GM18511 (cell line): ENCODE results near the gene OLFM4.
"Not testable (repeated sequence)": the region's sequence is repeated elsewhere in the genome, so short reads cannot be mapped to it uniquely, and the experiment has no call there.

Experiments used
- ATAC-seq: cut with Tn5 transposase; IDR thresholded peaks from one replicate; pipeline ENCODE4 v1.9.1; 2021; ENCODE audit warnings: mild to moderate bottlenecking, moderate library complexity; ENCODE audit not compliant: unreplicated experiment

Gene OLFM4

GRCh38 chr13:53014018-53014417 is 14.6 kb upstream of the OLFM4 start:
- ATAC-seq, result not testable (repeated sequence)

GRCh38 chr13:53014495-53015443 is 13.8 kb upstream of the OLFM4 start:
- no peak for ATAC-seq

GRCh38 chr13:53015971-53016370 is 12.6 kb upstream of the OLFM4 start:
- ATAC-seq, result no peak

GRCh38 chr13:53017433-53017970 is 11.1 kb upstream of the OLFM4 start:
- ATAC-seq, result no peak

- ATAC-seq, result no peak
Observed at GRCh38 chr13:53018690-53019647, 9.6 kb upstream of the OLFM4 start.

GRCh38 chr13:53020764-53021335 is 7.8 kb upstream of the OLFM4 start:
- no peak for ATAC-seq

- no peak for ATAC-seq
Observed at GRCh38 chr13:53023246-53023645, 5.4 kb upstream of the OLFM4 start.

GRCh38 chr13:53028063-53028462 is 550 bp upstream of the OLFM4 start:
- ATAC-seq, result no peak

GRCh38 chr13:53032849-53033248 is 4.2 kb downstream of the OLFM4 start:
- no peak for ATAC-seq

- no peak for ATAC-seq
Observed at GRCh38 chr13:53038993-53039392, 10.4 kb downstream of the OLFM4 start.

GRCh38 chr13:53041968-53042516 is 13.4 kb downstream of the OLFM4 start:
- no peak for ATAC-seq

GRCh38 chr13:53042877-53043276 is 14.3 kb downstream of the OLFM4 start:
- ATAC-seq, result no peak

- no peak for ATAC-seq
Observed at GRCh38 chr13:53043398-53043797, 14.8 kb downstream of the OLFM4 start.

GRCh38 chr13:53045189-53045588 is 16.6 kb downstream of the OLFM4 start:
- no peak for ATAC-seq

GRCh38 chr13:53048880-53049279 is 20.3 kb downstream of the OLFM4 start:
- ATAC-seq, result no peak

GRCh38 chr13:53050151-53050550 is 21.5 kb downstream of the OLFM4 start:
- no peak for ATAC-seq

- ATAC-seq, result no peak
Observed at GRCh38 chr13:53052675-53053074, 24.1 kb downstream of the OLFM4 start.

- no peak for ATAC-seq
Observed at GRCh38 chr13:53054569-53054968, 26.0 kb downstream of the OLFM4 start.

GRCh38 chr13:53058065-53058679 is 29.6 kb downstream of the OLFM4 start:
- no peak for ATAC-seq

- no peak for ATAC-seq
Observed at GRCh38 chr13:53060840-53061490, 32.4 kb downstream of the OLFM4 start.
